ENCODE results near the gene TMEM273. TPM values are rescaled to one million over a fixed set of nuclear protein-coding genes. Genes with fewer than 3 reads are reported as not detected.

TMEM273 gene
- total RNA-seq, 1 donor from 2014 or later: not detected

GRCh38 chr10:49172777-49173132 is 15.4 kb downstream of the TMEM273 start:
- Mint-ChIP-seq H3K9me3 (no peaks in the 10 kb centered on the region), H3K4me1 (peaks cover 7% of the 10 kb centered on the region), H3K4me3 (no peak overlapping the region), H3K36me3 (no peaks in the 10 kb centered on the region), H3K27me3 (ENCODE audit: low read depth) (no peaks in the 10 kb centered on the region), H3K27ac (no peak overlapping the region)
- TF ChIP-seq, protein P1, sequence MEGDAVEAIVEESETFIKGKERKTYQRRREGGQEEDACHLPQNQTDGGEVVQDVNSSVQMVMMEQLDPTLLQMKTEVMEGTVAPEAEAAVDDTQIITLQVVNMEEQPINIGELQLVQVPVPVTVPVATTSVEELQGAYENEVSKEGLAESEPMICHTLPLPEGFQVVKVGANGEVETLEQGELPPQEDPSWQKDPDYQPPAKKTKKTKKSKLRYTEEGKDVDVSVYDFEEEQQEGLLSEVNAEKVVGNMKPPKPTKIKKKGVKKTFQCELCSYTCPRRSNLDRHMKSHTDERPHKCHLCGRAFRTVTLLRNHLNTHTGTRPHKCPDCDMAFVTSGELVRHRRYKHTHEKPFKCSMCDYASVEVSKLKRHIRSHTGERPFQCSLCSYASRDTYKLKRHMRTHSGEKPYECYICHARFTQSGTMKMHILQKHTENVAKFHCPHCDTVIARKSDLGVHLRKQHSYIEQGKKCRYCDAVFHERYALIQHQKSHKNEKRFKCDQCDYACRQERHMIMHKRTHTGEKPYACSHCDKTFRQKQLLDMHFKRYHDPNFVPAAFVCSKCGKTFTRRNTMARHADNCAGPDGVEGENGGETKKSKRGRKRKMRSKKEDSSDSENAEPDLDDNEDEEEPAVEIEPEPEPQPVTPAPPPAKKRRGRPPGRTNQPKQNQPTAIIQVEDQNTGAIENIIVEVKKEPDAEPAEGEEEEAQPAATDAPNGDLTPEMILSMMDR (IDR thresholded peaks at IDR 0.05; ENCODE audit: unreplicated experiment): no peak
- no peak for DNase-seq (ENCODE audit: low spot score in 2 of 2, unreplicated experiment in 2 of 2)

DNA sequence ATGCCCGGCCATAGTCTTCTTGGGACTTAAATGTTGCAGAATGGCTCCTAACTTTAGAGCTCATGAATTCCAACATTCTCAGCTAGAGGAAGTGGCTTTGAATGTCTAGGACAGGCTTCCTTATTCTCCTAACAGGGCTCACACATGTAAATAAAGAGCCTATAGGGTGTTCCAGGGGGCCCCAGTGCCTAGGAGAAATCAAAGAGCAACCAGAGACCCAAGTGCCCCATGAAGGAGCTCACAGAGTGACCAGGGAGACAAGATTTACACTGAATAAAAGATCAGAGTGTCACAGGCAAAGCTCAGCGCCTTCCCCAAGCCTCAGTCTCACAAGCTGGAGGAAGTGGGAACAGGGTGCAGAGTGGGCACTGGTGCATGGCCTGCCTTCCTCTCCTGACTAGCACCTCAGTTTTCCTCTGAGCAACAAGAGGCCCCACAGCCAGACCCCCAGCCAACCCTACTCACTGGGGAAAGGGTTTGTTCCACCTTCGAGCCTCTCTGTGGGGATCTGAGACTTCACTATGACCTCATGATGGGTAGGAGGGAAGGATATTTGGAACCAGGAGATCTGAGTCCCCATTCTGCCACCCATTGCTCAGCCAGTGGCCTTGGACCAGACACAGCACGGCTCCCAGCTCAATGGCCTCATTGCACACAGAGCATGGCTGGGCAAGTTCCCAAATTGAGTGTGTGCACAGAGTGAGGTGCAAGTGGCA is 16.0 kb downstream of the TMEM273 start:
- H3K27me3 Mint-ChIP-seq (ENCODE audit: low read depth): peaks cover under 1% of the 10 kb centered on the region
- H3K36me3 Mint-ChIP-seq: no peaks in the 10 kb centered on the region
- peaks cover 5% of the 10 kb centered on the region for H3K4me1 Mint-ChIP-seq
- H3K9me3 Mint-ChIP-seq: no peaks in the 10 kb centered on the region
- H3K4me3 Mint-ChIP-seq: no peak overlapping the region
- no peak overlapping the region for H3K27ac Mint-ChIP-seq
- TF ChIP-seq, protein P1 (IDR thresholded peaks at IDR 0.05; ENCODE audit: unreplicated experiment): no peak
- no peak for DNase-seq (ENCODE audit: low spot score in 2 of 2, unreplicated experiment in 2 of 2)

DNA sequence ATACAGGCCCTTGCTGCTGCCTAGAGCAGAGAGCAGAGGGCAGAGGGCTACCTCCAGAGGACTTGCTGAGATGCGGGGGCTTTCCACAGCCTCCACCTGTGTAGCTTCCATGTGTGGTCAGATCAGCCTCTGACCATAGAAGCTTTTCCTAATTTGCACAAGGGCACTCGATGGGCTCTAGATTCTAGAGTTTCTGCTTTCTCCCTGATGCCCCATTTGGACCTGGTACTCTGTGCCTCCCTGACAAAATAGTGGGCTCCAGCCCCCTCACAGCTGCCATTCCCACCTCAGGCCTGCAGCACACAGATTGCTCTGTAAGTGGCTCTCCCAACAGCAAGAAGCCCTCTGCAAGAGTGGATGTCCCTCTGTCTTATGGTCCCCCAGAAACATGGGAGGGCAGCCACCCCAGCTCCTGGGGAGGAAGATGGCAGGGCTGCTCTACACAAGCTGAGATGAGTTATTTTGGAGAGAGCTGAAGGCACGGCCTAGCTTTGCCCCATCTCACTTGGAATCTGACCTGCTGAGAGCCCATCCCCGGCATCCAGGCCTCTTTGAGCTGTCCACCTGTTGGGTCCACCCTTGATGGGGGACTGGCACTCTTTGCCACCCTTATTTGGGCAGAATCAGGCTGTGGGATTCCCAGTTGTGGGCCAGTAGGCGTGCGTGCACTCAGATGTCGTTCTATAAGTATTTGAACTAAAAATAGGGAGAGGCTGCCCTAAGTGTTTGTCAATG is 16.7 kb downstream of the TMEM273 start:
- Mint-ChIP-seq H3K27ac (no peak overlapping the region), H3K4me3 (no peak overlapping the region), H3K4me1 (peaks cover 4% of the 10 kb centered on the region), H3K27me3 (ENCODE audit: low read depth) (peaks cover 1% of the 10 kb centered on the region), H3K9me3 (no peaks in the 10 kb centered on the region), H3K36me3 (no peaks in the 10 kb centered on the region)
- DNase-seq (ENCODE audit: low spot score in 2 of 2, unreplicated experiment in 2 of 2): no peak
- TF ChIP-seq, protein P1 (IDR thresholded peaks at IDR 0.05; ENCODE audit: unreplicated experiment): no peak

DNA sequence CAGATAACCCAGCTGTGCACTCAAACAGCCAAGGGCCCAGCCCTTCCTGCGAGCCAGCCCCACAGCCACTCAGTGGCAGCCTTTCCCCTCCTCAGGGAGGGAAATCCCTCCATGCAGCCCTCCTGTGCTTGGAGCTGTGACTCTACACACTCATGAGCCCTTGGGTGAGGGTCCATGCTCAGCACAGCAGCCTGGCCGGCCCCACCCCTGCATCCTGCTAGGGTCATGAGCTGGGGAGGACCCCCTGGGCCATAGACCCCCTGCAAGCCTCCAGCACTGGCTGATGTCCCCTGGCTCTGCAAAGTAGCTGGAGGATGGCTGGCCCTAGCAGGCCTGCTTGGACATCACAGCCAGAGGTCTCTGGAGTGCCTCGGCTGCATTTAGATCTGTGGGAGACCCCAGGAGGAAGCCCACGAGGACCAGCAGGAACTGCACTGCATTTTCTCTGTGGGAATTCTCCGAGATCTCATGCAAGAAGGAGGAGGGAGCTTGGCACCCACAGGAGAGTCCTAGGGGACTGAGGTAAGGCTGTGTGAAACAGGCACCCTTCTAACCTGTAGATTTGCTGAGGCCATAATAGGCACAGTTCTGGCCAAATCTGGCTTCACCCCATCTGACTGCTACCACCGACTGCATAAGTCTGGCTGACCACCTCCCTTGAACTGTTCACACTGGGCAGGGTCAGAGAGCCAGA is 17.4 kb downstream of the TMEM273 start:
- Mint-ChIP-seq H3K4me1 (peaks cover 4% of the 10 kb centered on the region), H3K4me3 (no peak overlapping the region), H3K27me3 (ENCODE audit: low read depth) (peaks cover 4% of the 10 kb centered on the region), H3K36me3 (no peaks in the 10 kb centered on the region), H3K27ac (no peak overlapping the region), H3K9me3 (no peaks in the 10 kb centered on the region)
- TF ChIP-seq, protein P1 (IDR thresholded peaks at IDR 0.05; ENCODE audit: unreplicated experiment): no peak
- no peak for DNase-seq (ENCODE audit: low spot score in 2 of 2, unreplicated experiment in 2 of 2)

DNA sequence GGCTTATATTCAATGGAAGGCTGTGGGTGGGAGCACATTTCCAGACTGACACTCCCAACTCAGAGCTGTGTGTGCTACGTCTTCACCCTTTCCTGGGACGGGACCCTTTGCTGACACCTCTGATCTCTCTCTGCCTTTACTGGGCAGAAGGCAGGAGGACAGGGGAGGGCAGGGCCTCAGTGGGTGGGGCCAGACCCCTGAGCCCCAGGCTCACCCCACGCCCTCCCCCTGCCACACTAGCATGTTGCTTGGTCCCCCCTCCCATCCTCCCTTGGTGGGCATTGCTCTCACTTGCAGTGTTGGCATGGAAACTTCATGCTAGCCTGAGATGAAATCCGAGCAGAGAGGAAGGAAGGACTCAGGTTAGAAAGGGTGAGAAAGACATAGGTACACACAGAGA is 18.4 kb downstream of the TMEM273 start:
- H3K27ac Mint-ChIP-seq: no peak overlapping the region
- H3K27me3 Mint-ChIP-seq (ENCODE audit: low read depth): peaks cover 6% of the 10 kb centered on the region
- no peaks in the 10 kb centered on the region for H3K36me3 Mint-ChIP-seq
- H3K4me1 Mint-ChIP-seq: peaks cover under 1% of the 10 kb centered on the region
- DNase-seq (ENCODE audit: low spot score in 2 of 2, unreplicated experiment in 2 of 2): no peak
- no peaks in the 10 kb centered on the region for H3K9me3 Mint-ChIP-seq
- H3K4me3 Mint-ChIP-seq: no peak overlapping the region
- TF ChIP-seq, protein P1 (IDR thresholded peaks at IDR 0.05; ENCODE audit: unreplicated experiment): no peak

Data from mesothelial cell of epicardium (in vitro differentiated cells).